Measurements from ENCODE around the gene IRAK1. TPM values are rescaled to one million over a fixed set of nuclear protein-coding genes. Genes with fewer than 3 reads are reported as not detected.

IRAK1 gene
- total RNA-seq, 1 donor from 2014 or later = 19.6 TPM

DNA sequence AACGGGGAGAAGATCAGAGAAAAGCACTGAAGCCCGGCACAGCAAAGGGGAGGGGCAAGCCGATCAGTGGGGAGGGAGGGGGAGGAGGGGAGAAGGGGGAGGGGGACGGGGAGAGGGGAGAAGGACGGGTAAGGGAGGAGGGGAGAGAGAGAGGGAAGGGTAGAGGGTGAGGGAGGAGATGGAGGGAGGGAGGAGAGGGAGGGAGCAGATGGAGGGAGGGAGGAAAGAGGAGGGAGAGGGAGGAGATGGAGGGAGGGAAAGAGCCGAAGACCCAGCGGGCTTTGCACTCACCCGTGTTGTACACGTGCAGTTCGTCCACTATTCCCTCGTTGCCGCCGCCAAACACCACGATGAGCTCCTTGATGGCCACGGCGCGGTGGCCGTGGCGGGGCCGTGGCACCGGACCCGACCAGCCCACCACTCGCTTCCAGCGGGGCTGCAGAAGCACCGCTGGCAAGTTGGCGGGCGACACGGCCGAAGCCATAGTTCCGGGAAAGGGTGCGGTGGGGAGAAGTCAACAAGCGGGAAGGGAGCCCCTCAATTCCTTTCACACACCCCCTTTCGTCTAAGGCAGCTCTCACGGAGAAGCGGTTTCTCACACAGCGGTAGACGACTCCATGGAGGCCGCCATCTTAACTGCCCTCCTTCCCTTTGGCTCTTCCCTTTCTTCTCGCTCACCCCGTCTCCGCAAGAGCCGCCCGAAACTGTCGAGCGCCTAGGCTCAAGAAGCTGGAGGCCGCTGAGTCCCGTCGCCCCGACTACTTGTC, 49.2 kb downstream of the IRAK1 start:
- DNase-seq = peak; percentile 64

DNA sequence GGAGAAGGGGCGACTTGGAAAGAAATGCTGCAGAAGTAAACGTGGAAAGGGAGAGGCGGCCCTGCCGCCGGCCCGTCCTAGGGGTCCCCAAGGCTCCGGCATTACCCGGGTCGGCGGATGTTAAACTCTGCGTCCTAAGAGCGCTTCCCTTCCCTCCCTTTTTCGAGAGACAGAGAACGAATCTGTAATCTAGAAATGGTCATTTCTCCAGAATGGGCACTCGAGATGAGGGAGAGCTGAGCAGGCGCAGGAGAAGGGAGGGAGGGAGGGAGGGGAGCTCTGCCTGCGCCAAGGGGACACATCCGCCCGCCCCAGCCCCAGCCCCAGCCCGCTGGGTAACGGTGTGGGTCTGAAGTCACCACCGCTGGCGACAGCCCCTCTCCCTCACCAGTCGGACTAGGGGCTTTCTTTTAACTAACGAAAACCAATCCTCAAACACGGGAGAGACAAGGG, 49.8 kb downstream of the IRAK1 start:
- DNase-seq = no peak

DNA sequence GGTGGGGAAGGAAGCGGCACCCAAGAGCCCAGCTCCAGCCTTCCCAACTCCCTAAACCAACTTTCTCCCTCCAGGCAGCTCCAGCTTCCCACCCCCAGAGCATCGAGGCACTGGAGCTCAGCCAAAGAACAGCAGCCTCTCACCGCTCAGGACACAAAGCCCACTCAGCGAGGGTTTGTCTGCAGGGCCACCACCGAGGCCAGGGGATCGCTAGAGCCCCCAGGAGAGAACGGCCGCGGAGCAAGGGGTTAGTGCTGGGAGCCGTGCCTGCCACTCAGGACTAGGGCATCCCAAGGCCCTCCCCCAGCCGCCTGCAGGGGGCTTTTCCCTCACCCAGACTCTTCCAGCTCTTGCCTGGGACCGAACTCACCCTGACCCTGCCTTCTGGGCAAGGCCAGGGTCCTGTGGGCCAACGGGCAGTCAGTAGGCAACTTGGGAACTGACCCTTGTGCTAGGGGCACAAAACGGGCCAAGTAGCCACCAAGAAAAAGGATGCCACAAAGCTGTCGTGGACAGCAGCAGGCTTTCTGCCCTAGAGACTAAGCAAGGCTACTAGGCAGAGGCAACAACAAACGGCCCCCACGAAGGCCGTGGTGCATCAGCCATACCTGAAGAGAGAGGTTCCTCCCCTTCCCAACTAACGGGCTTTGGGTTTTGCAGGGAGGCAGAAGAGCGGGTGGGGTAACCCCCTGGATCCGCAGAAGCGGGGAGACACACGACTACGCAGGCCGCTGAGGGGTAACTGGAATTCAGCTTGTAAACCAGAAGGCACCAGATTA, 50.4 kb downstream of the IRAK1 start:
- no peak for DNase-seq

DNA sequence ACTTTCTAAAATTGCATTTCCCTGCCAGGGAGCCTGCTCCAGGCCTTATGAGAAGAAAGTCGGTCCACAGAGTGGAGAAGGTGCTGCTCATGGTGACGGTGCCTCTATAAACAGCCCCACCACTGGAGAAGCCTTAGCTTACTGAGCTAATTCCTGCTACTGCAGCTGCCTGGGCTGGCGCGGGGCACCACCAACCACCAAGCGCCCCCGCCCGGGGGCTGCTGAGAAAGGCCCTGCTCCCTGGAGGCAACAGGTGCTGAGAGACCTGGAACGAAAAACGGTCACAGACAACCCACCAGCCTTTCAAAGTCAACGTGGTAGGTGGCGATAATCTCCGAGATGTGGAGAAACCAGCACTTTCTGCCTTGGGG, 51.0 kb downstream of the IRAK1 start:
- DNase-seq = no peak

DNA sequence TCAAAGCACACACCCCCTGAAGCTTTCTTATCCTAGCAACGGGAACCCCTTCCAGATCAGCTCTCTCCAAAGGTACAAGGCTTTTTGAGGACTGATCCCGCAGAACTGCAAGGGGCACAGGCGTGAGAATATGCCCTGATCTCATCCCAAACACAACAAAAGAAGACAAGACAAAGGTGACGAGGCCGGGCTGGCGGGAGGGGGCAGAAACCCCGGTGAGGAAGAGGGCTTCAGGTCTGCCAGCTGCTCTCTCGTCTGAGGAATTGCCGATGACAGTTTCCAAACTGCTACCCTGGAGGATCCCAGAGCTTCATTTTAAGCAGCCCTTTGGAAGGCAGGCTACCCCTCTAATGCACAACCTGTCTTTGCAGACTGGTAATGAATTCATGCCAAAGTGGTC, 51.4 kb downstream of the IRAK1 start:
- DNase-seq = no peak

DNA sequence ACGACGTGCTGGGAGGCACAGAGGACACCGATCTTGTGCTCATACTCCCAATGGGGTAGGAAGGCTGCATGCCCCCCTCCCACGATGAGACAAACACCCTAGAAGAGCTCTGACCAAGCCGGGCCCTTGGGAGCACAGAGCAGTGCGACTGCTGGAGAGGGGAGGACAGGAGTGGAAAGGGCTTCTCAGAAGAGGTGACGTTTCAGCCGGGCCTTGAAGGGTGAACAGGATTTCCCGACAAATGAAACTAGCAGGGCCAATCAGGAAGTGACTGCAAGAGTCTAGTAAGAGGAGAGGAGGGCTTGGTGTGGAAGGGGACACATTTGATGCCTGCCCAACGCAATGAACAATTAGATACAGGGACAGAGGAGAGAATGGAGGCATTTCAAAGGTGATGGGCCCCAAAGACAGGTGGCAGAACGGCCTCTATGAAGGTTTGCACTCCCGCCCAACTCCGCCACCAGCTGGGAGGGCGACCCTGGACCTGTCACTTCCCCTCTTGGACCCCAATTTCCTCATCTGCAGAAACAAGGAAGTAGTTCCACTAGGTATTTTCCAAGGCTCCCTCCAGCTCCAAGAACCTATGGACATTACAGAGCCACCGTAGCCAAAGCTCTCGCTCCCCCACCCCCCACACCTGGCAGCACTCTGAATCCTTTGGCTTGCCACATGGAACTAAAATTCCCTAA, 52.0 kb downstream of the IRAK1 start:
- no peak for DNase-seq

DNA sequence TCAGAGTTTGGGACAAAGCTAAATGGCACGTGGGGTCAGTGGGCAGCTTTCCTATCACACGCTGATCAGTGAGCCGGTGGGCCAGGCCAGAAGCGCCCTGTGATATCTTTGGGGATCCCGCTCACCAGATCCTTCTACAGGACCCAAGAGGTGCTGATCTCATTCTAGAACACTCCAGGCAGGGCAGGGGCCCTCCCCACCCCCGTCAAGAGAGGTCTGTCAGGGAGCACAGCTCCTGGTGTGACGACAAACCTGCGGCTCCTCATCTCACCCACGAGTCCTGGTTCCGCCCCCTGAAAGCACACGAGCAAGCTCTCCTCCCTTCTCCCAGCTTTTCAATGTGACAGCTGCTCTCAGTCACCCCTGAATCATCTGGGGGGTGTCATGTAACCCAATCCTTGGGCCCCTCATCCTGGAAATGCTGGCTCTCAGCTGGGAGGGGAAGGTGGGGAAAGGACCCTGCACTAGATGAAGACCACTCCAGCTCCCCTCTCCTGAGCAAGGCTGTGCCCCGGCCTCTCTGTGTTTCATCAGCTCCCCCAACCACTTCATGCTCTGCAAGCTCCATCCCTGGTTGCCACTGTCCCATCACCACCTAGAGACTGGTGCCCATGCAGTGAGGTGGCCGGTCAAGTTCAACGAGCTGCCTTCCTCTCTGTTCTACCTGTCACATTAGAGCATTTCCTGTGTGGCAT, 52.7 kb downstream of the IRAK1 start:
- DNase-seq = no peak

DNA sequence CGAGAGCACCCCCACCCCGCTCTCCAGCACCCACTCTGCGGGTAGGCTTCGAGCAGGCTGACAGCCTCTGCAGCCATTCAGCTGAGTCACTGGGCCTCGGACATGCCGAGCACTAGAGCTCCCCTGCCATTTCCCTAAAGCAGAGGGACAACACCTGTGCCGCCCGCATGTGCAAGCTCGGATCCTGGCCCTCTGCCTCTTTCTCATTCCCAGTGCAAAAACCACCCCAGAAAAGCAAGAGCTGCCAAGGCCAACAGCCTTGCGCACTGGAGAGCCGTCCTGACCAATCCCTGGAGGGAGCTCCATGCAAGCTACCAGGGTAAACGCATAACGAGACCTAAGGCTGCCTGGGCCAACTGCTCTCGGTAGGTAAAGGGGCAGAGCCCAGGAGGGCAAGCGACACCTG, 53.4 kb downstream of the IRAK1 start:
- DNase-seq = no peak

DNA sequence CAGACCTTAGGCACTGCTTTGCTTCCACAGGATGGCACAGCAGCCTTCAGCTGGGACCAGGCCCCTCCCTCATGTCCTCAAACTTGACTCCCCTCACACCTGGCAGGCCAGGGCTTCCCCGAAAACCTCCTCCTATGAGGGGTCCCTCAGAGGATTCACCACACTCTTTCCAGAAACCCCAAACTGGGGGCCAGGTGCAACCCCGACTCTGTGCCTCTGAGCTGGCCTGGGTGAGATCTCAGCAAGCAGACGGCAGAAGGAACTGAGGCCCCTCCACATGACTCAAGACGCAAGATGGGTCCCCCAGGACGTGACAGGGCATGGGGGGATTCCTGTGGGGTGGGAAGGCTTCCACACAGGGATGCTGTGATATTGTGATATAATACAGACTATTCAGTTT, 54.3 kb downstream of the IRAK1 start:
- DNase-seq = no peak

DNA sequence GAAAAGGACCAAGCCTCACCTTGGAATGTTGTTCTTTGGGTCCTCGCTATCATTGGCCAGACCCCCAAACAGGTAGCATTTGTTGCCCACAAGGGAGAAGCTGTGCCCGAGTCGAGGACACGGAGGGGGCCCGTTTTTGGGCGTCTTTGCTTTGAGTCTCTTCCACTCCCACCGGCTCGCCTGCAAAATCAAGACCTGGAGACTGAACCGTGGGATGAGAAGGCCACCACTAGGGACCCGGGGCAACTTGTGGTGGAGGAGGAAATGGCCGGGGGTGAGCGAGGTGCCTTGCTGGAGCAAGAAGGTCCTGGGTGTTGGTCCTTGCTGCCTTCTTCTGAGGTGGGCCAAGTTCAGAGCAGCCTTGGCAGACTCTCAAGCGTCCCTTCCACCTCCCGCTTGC, 55.6 kb downstream of the IRAK1 start:
- DNase-seq = no peak

DNA sequence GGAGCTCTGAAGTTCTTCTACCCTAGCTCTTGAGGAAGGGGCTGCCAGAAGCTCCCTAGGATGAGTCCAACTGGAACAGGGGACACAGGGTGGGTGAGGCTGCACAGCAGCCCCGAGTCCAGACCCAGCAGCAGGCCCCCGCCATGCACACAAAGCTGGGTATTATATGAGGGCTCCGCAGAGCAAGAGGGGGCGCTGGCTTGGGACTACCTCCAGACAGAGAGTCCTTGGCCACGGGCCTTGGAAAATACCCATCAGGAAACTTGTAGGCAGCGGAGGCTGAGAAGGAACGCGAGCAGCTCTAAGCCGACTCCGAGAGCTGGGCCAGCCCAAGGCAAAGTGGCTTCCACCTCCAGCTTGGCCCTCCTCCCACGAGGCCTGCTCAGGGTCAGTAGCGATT, 56.2 kb downstream of the IRAK1 start:
- no peak for DNase-seq

DNA sequence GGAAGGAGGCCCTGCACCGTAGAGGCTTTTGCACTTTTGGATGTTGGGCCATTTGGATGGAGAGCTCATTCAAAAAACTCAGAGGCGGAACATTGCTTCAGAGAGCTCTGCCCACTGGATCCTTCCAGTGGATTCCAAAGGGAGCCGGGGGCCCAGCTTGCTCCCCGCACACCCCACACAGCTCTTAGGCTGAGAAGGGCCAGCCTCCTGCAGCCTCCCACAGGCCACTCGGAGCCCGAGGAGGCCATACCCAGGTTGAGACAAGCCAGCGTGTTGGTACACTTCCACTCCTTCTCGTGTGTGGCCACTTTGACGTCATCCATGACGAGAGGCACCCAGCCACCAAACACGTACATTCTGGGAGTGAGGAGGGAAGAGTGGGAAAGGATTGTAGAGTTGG, 58.4 kb downstream of the IRAK1 start:
- no peak for DNase-seq

DNA sequence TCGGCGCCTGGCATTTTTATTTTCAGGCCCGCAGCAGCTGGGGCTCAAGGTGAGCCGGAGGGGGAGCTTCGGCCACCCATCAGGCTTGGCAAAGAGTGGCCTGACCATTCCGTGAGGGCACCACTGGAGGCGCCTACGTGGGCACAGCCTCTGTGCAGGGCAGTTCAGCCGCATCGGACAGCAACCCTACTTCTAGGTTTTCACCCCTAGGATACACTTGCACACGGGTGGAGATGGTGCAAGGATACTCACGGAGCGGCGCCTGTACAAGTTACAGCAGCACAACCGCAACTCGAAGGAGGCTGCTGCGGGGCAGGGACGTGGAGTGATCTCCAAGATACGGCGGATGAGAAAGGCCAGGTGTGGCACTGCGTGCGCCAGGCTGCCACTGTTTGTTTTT, 58.9 kb downstream of the IRAK1 start:
- DNase-seq = no peak

Small RNAs within 50 kb of the gene (small RNA-seq; reads per million reads assigned to genes)
- gene MIR3202-1 (ENCODE audit: low replicate concordance) = not detected

Other genes starting within 250 kb of the IRAK1 start
- gene SRPK3, start 238.9 kb downstream of the IRAK1 start, total RNA-seq = 6.7 TPM
- 26.6 TPM for gene IDH3G, start 225.5 kb downstream of the IRAK1 start, total RNA-seq
- gene SSR4, start 225.2 kb downstream of the IRAK1 start, total RNA-seq = 99.7 TPM
- gene PDZD4, start 189.4 kb downstream of the IRAK1 start, total RNA-seq = 3.1 TPM
- gene L1CAM, start 133.7 kb downstream of the IRAK1 start, total RNA-seq = 3.6 TPM
- gene AVPR2, start 115.2 kb downstream of the IRAK1 start, total RNA-seq = 0.89 TPM
- 14.4 TPM for gene ARHGAP4, start 93.6 kb downstream of the IRAK1 start, total RNA-seq
- gene NAA10, start 84.9 kb downstream of the IRAK1 start, total RNA-seq = 25.9 TPM
- gene RENBP, start 75.3 kb downstream of the IRAK1 start, total RNA-seq = 5.0 TPM
- gene HCFC1, start 48.1 kb downstream of the IRAK1 start, total RNA-seq = 13.6 TPM
- gene TMEM187, start 47.1 kb downstream of the IRAK1 start, total RNA-seq = 2.9 TPM
- 22.2 TPM for gene MECP2, start 77.8 kb upstream of the IRAK1 start, total RNA-seq
- gene OPN1LW, start 124.3 kb upstream of the IRAK1 start, total RNA-seq = not detected
- gene OPN1MW, start 162.7 kb upstream of the IRAK1 start, total RNA-seq = not detected
- not detected for gene OPN1MW2, start 199.9 kb upstream of the IRAK1 start, total RNA-seq
- not detected for gene OPN1MW3, start 237.7 kb upstream of the IRAK1 start, total RNA-seq